Mesenchymal stem cell (in vitro differentiated cells and primary cell): ENCODE measurements around the gene FDX1.

ENCODE experiments used
- DNase-seq: peaks from one replicate; pipeline ENCODE4 v3.0.0-alpha.2; 2013
- H2AFZ ChIP-seq: one replicate; pipeline ENCODE4 v1.6.1; 2013; ENCODE audit warnings: low read depth, mild to moderate bottlenecking, control low read depth, inconsistent platforms, low read length, moderate library complexity
- H2AK5ac ChIP-seq: 2 replicates; pipeline ENCODE4 v1.6.1; 2013; ENCODE audit warnings: low read length, moderate library complexity, mild to moderate bottlenecking, inconsistent platforms; ENCODE audit not compliant: severe bottlenecking
- H2BK120ac ChIP-seq: one replicate; pipeline ENCODE4 v1.6.1; 2013; ENCODE audit warnings: low read depth, mild to moderate bottlenecking, inconsistent platforms, low read length, moderate library complexity
- H2BK12ac ChIP-seq, 2 experiments: one replicate each; pipeline ENCODE4 v1.6.1; 2013; ENCODE audit warnings: inconsistent platforms in 2 of 2, low read length in 2 of 2, mild to moderate bottlenecking in 2 of 2, moderate library complexity in 2 of 2, control low read depth in 1 of 2
- H2BK15ac ChIP-seq: one replicate; pipeline ENCODE4 v1.6.1; 2013; ENCODE audit warnings: mild to moderate bottlenecking, low read depth, inconsistent platforms; ENCODE audit not compliant: poor library complexity, severe bottlenecking
- H2BK5ac ChIP-seq: 2 replicates; pipeline ENCODE4 v1.6.1; 2013; ENCODE audit warnings: low read depth, mild to moderate bottlenecking, low read length, control low read depth, inconsistent platforms; ENCODE audit not compliant: poor library complexity, severe bottlenecking
- H3K14ac ChIP-seq, 2 experiments: one replicate each; pipeline ENCODE4 v1.6.1; 2013; ENCODE audit warnings: inconsistent platforms in 2 of 2, low read length in 2 of 2, control low read depth in 1 of 2, mild to moderate bottlenecking in 1 of 2, moderate library complexity in 1 of 2
- H3K18ac ChIP-seq, 2 experiments: one replicate each; pipeline ENCODE4 v1.6.1; 2013; ENCODE audit warnings: inconsistent platforms in 2 of 2, low read length in 2 of 2, control low read depth in 1 of 2, low read depth in 1 of 2, mild to moderate bottlenecking in 1 of 2
- H3K23ac ChIP-seq, 2 experiments: one replicate each; pipeline ENCODE4 v1.6.1; 2013; ENCODE audit warnings: inconsistent platforms in 2 of 2, low read length in 2 of 2, mild to moderate bottlenecking in 2 of 2, moderate library complexity in 2 of 2, control low read depth in 1 of 2
- H3K27ac ChIP-seq: 2 replicates; pipeline ENCODE4 v1.5.1; 2013; ENCODE audit warnings: mild to moderate bottlenecking, moderate library complexity, low read length, control low read depth, inconsistent platforms; ENCODE audit not compliant: poor library complexity, severe bottlenecking
- H3K27me3 ChIP-seq, 2 experiments: 2 replicates each; pipeline versions ENCODE4 v1.6.1 to v1.7.0; 2013; ENCODE audit warnings: low read length in 2 of 2, mild to moderate bottlenecking in 2 of 2, moderate library complexity in 2 of 2, control low read depth in 1 of 2, inconsistent platforms in 1 of 2; ENCODE audit not compliant: control insufficient read depth in 1 of 2, insufficient read depth in 1 of 2
- H3K36me3 ChIP-seq, 2 experiments: 2 replicates each; pipeline versions ENCODE4 v1.6.1 to v1.7.0; 2013; ENCODE audit warnings: low read length in 2 of 2, control low read depth in 1 of 2, inconsistent platforms in 1 of 2, low read depth in 1 of 2, mild to moderate bottlenecking in 1 of 2; ENCODE audit not compliant: insufficient read depth in 2 of 2, control insufficient read depth in 1 of 2
- H3K4ac ChIP-seq, 2 experiments: one replicate each; pipeline ENCODE4 v1.6.1; 2013; ENCODE audit warnings: inconsistent platforms in 2 of 2, low read length in 2 of 2, mild to moderate bottlenecking in 2 of 2, moderate library complexity in 2 of 2, control low read depth in 1 of 2, low read depth in 1 of 2
- H3K4me1 ChIP-seq: 2 replicates; pipeline ENCODE4 v1.6.1; 2013; ENCODE audit warnings: low read depth, low read length, control low read depth; ENCODE audit not compliant: control insufficient read depth, insufficient read depth
- H3K4me2 ChIP-seq: 2 replicates; pipeline ENCODE4 v1.6.1; 2013; ENCODE audit warnings: low read length, mild to moderate bottlenecking, inconsistent platforms; ENCODE audit not compliant: poor library complexity, severe bottlenecking
- H3K4me3 ChIP-seq, 2 experiments: 2 replicates each; pipeline versions ENCODE4 v1.5.1 to v1.7.0; 2013; ENCODE audit warnings: low read length in 2 of 2, mild to moderate bottlenecking in 2 of 2, control low read depth in 1 of 2, low read depth in 1 of 2; ENCODE audit not compliant: insufficient read depth in 1 of 2
- H3K79me1 ChIP-seq: replicated peaks from 2 replicates; pipeline ENCODE4 v1.6.1; 2013; ENCODE audit warnings: mild to moderate bottlenecking, control low read depth, low read length, inconsistent platforms; ENCODE audit not compliant: poor library complexity, severe bottlenecking
- H3K9ac ChIP-seq: 2 replicates; pipeline ENCODE4 v1.7.0; 2013; ENCODE audit warnings: mild to moderate bottlenecking, low read length, moderate library complexity
- H3K9me3 ChIP-seq: 2 replicates; pipeline ENCODE4 v1.7.0; 2013; ENCODE audit warnings: mild to moderate bottlenecking, low read length; ENCODE audit not compliant: control insufficient read depth
- H4K8ac ChIP-seq: one replicate; pipeline ENCODE4 v1.6.1; 2013; ENCODE audit warnings: inconsistent platforms, mild to moderate bottlenecking, low read length, moderate library complexity
- H4K91ac ChIP-seq: one replicate; pipeline ENCODE4 v1.6.1; 2013; ENCODE audit warnings: mild to moderate bottlenecking, low read length, inconsistent platforms
- WGBS: methylation state at CpG from one replicate; pipeline ENCODE4 v1.1.7; 2013; ENCODE audit warnings: mixed read lengths; 5-methylcytosine and 5-hydroxymethylcytosine counted together

The FDX1 gene

GRCh38 chr11:110455718-110456117, 26.0 kb downstream of the FDX1 start:
- H3K9me3 ChIP-seq: no peaks in the 10 kb centered on the region
- 84% methylated on average over 4 of the region's 6 CpGs for WGBS
- no peak overlapping the region for H4K91ac ChIP-seq
- peaks cover 25% of the 10 kb centered on the region for H3K79me1 ChIP-seq
- no peak overlapping the region for H3K14ac ChIP-seq
- H3K36me3 ChIP-seq: peaks cover 0 to 26% of the 10 kb centered on the region in 2 experiments
- H2BK12ac ChIP-seq: no peak overlapping the region
- H3K4me2 ChIP-seq: no peak overlapping the region
- H2BK5ac ChIP-seq: no peak overlapping the region
- no peak for DNase-seq
- H2AFZ ChIP-seq: no peak overlapping the region
- no peak overlapping the region for H4K8ac ChIP-seq
- no peak overlapping the region for H3K27ac ChIP-seq
- no peak overlapping the region for H3K18ac ChIP-seq
- H3K4me3 ChIP-seq: no peak overlapping the region
- H3K23ac ChIP-seq: peak overlapping the region in 1 of 2 experiments; percentile 79
- H2BK15ac ChIP-seq: no peak overlapping the region
- H3K27me3 ChIP-seq: no peaks in the 10 kb centered on the region
- H3K4ac ChIP-seq: no peak overlapping the region
- no peak overlapping the region for H2BK120ac ChIP-seq
- no peak overlapping the region for H2AK5ac ChIP-seq
- no peak overlapping the region for H3K9ac ChIP-seq
- H3K4me1 ChIP-seq: no peaks in the 10 kb centered on the region

GRCh38 chr11:110463153-110463552, 33.4 kb downstream of the FDX1 start:
- Histone ChIP-seq H3K23ac (no peak overlapping the region), H3K14ac (no peak overlapping the region), H2BK120ac (no peak overlapping the region), H4K91ac (no peak overlapping the region), H3K4me2 (no peak overlapping the region), H2BK5ac (no peak overlapping the region), H2AFZ (no peak overlapping the region), H4K8ac (no peak overlapping the region), H3K79me1 (peaks cover 12% of the 10 kb centered on the region), H3K4me3 (no peak overlapping the region), H2AK5ac (no peak overlapping the region), H3K4me1 (no peaks in the 10 kb centered on the region), H3K27me3 (no peaks in the 10 kb centered on the region), H3K9me3 (no peaks in the 10 kb centered on the region), H3K27ac (no peak overlapping the region), H3K36me3 (peaks cover 6 to 25% of the 10 kb centered on the region in 2 experiments), H2BK12ac (no peak overlapping the region), H3K9ac (peak overlapping the region; percentile 59), H3K18ac (no peak overlapping the region), H2BK15ac (no peak overlapping the region), H3K4ac (no peak overlapping the region)
- 64% methylated on average over 4 of the region's 6 CpGs for WGBS
- peak; percentile 52 for DNase-seq

- no peak overlapping the region for H4K8ac ChIP-seq
- 100% methylated on average over 1 of the region's 2 CpGs for WGBS
- no peak overlapping the region for H4K91ac ChIP-seq
These were observed 35.5 kb downstream of the FDX1 start for GRCh38 chr11:110465231-110465630.

GRCh38 chr11:110467556-110467955, 37.8 kb downstream of the FDX1 start:
- H3K4ac ChIP-seq: no peak overlapping the region
- no peak overlapping the region for H2AK5ac ChIP-seq
- H3K79me1 ChIP-seq: peaks cover 2% of the 10 kb centered on the region
- no peak overlapping the region for H4K8ac ChIP-seq
- no peak overlapping the region for H3K9ac ChIP-seq
- no peak overlapping the region for H4K91ac ChIP-seq
- no peak overlapping the region for H2BK15ac ChIP-seq
- no peak overlapping the region for H3K14ac ChIP-seq
- H2BK5ac ChIP-seq: no peak overlapping the region
- no peak overlapping the region for H2AFZ ChIP-seq
- WGBS: 100% methylated on average over 3 of the region's 3 CpGs
- no peak overlapping the region for H3K4me2 ChIP-seq
- H3K18ac ChIP-seq: no peak overlapping the region
- H2BK12ac ChIP-seq: no peak overlapping the region
- H3K23ac ChIP-seq: no peak overlapping the region
- no peak for DNase-seq
- no peaks in the 10 kb centered on the region for H3K9me3 ChIP-seq
- H3K4me1 ChIP-seq: peaks cover 2% of the 10 kb centered on the region
- H2BK120ac ChIP-seq: no peak overlapping the region
- no peaks in the 10 kb centered on the region for H3K27me3 ChIP-seq
- H3K4me3 ChIP-seq: no peak overlapping the region
- no peak overlapping the region for H3K27ac ChIP-seq
- H3K36me3 ChIP-seq: peaks cover 4 to 6% of the 10 kb centered on the region in 2 experiments

More at GRCh38 chr11:110465231-110465630, 35.5 kb downstream of the FDX1 start:
- H3K4ac ChIP-seq: no peak overlapping the region
- no peak overlapping the region for H2BK5ac ChIP-seq
- H2BK12ac ChIP-seq: no peak overlapping the region
- peaks cover 5% of the 10 kb centered on the region for H3K79me1 ChIP-seq
- no peak overlapping the region for H3K23ac ChIP-seq
- no peaks in the 10 kb centered on the region for H3K4me1 ChIP-seq
- H3K4me2 ChIP-seq: no peak overlapping the region
- no peaks in the 10 kb centered on the region for H3K9me3 ChIP-seq
- H3K14ac ChIP-seq: no peak overlapping the region
- H3K18ac ChIP-seq: no peak overlapping the region
- DNase-seq: no peak
- peaks cover 6 to 11% of the 10 kb centered on the region in 2 experiments for H3K36me3 ChIP-seq
- no peak overlapping the region for H2AFZ ChIP-seq
- H3K27me3 ChIP-seq: no peaks in the 10 kb centered on the region
- no peak overlapping the region for H2AK5ac ChIP-seq
- H2BK15ac ChIP-seq: no peak overlapping the region
- H3K27ac ChIP-seq: no peak overlapping the region
- H3K9ac ChIP-seq: no peak overlapping the region
- no peak overlapping the region for H2BK120ac ChIP-seq
- H3K4me3 ChIP-seq: no peak overlapping the region
